Measurements from ENCODE around the gene ADRB1.

Gene ADRB1

GRCh38 chr10:114095559-114096337, 52.1 kb downstream of the ADRB1 start:
- no peak for DNase-seq
